DOHH2 (cell line): Measurements from ENCODE around the gene C20orf173.

Experiments
- H3F3A ChIP-seq: fragments of 200-600 bp; sonication (generic), shearing (Covaris generic); 2 replicates; pipeline ENCODE4 v1.6.0; 2016; ENCODE audit warnings: antibody characterized with exemption, mild to moderate bottlenecking; ENCODE audit not compliant: control insufficient read depth, insufficient read depth
- H3K27ac ChIP-seq: fragments of 200-600 bp; sonication (generic); 2 replicates; pipeline ENCODE4 v1.5.1; 2014; ENCODE audit warnings: low read depth, mild to moderate bottlenecking, low read length, moderate library complexity
- H3K27me3 ChIP-seq: fragments of 200-600 bp; sonication (generic); 2 replicates; pipeline ENCODE4 v1.6.1; 2014; ENCODE audit warnings: mild to moderate bottlenecking, low read length, mixed read lengths; ENCODE audit not compliant: control insufficient read depth
- H3K36me3 ChIP-seq: fragments of 200-600 bp; sonication (generic); 2 replicates; pipeline ENCODE4 v1.6.1; 2014; ENCODE audit warnings: mild to moderate bottlenecking, low read length, moderate library complexity, mixed read lengths; ENCODE audit not compliant: control insufficient read depth
- H3K4me1 ChIP-seq: fragments of 200-600 bp; sonication (generic); 2 replicates; pipeline ENCODE4 v1.6.1; 2014; ENCODE audit warnings: mild to moderate bottlenecking, low read length, mixed read lengths; ENCODE audit not compliant: control insufficient read depth
- H3K4me2 ChIP-seq: fragments of 200-600 bp; sonication (generic); 2 replicates; pipeline ENCODE4 v1.6.0; 2014; ENCODE audit warnings: mild to moderate bottlenecking, low read length, moderate library complexity
- H3K4me3 ChIP-seq: fragments of 200-600 bp; sonication (generic); 2 replicates; pipeline ENCODE4 v1.5.1; 2014; ENCODE audit warnings: mild to moderate bottlenecking, low read length, mixed read lengths
- H3K79me2 ChIP-seq: fragments of 200-600 bp; sonication (generic); 2 replicates; pipeline ENCODE4 v1.6.1; 2014; ENCODE audit warnings: mild to moderate bottlenecking, low read length, mixed read lengths; ENCODE audit not compliant: control insufficient read depth
- H3K9me2 ChIP-seq: fragments of 200-600 bp; sonication (generic); replicated peaks from 2 replicates; pipeline ENCODE4 v1.6.1; 2014; ENCODE audit warnings: mild to moderate bottlenecking, low read length, mixed read lengths; ENCODE audit not compliant: control insufficient read depth
- H3K9me3 ChIP-seq: fragments of 200-600 bp; sonication (generic); 2 replicates; pipeline ENCODE4 v1.6.1; 2014; ENCODE audit warnings: antibody characterized with exemption, low read length, mixed read lengths; ENCODE audit not compliant: control insufficient read depth, insufficient read depth
- H4K20me1 ChIP-seq: fragments of 200-600 bp; sonication (generic); 2 replicates; pipeline ENCODE4 v1.6.0; 2014; ENCODE audit warnings: low read depth, mild to moderate bottlenecking, antibody characterized with exemption, low read length, moderate library complexity; ENCODE audit not compliant: control insufficient read depth, insufficient read depth
- CTCF ChIP-seq: fragments of 200-600 bp; sonication (generic); IDR thresholded peaks from one replicate; pipeline ENCODE4 v1.5.1; 2014; ENCODE audit warnings: antibody characterized with exemption, mild to moderate bottlenecking, low read depth, low read length; ENCODE audit not compliant: poor library complexity, severe bottlenecking
- EZH2phosphoT487 ChIP-seq: fragments of 200-600 bp; sonication (generic); IDR thresholded peaks from 2 replicates; pipeline ENCODE4 v1.6.1; 2017; ENCODE audit warnings: borderline replicate concordance, mild to moderate bottlenecking, antibody characterized with exemption, low read length, moderate library complexity, mixed read lengths

C20orf173 gene

DNA sequence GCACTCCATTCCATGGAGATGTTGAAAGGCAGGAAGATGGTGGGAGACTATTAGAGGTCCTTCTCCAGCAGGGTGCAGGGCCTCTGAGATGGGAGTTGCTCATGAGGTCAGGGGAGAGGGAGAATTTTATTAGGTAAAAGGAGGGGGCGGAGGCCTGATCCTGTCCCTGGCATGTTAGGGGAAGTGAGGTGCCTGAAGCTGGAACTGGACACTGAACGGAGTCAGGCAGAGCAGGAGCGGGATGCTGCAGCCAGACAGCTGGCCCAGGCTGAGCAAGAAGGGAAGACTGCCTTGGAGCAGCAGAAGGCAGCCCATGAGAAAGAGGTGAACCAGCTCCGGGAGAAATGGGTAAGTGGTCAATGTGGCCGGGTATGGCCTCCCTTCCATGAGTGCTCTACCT is 49.7 kb downstream of the C20orf173 start:
- H3K4me3 ChIP-seq: no peak overlapping the region
- no peaks in the 10 kb centered on the region for H3K79me2 ChIP-seq
- no peak overlapping the region for H3K27ac ChIP-seq
- H3F3A ChIP-seq: peaks cover 8% of the 10 kb centered on the region; the same call in 1 of the 2 replicates
- no peaks in the 10 kb centered on the region for H3K27me3 ChIP-seq
- no peaks in the 10 kb centered on the region for H3K9me2 ChIP-seq
- no peak overlapping the region for H3K4me2 ChIP-seq
- H4K20me1 ChIP-seq: no peaks in the 10 kb centered on the region
- H3K4me1 ChIP-seq: 0 out of 2 replicates have a peak, but pooled peaks cover 5% of the 10 kb centered on the region
- H3K9me3 ChIP-seq: no peaks in the 10 kb centered on the region
- H3K36me3 ChIP-seq: peaks cover 60% of the 10 kb centered on the region
- TF ChIP-seq CTCF (no peak), EZH2phosphoT487 (no peak)

DNA sequence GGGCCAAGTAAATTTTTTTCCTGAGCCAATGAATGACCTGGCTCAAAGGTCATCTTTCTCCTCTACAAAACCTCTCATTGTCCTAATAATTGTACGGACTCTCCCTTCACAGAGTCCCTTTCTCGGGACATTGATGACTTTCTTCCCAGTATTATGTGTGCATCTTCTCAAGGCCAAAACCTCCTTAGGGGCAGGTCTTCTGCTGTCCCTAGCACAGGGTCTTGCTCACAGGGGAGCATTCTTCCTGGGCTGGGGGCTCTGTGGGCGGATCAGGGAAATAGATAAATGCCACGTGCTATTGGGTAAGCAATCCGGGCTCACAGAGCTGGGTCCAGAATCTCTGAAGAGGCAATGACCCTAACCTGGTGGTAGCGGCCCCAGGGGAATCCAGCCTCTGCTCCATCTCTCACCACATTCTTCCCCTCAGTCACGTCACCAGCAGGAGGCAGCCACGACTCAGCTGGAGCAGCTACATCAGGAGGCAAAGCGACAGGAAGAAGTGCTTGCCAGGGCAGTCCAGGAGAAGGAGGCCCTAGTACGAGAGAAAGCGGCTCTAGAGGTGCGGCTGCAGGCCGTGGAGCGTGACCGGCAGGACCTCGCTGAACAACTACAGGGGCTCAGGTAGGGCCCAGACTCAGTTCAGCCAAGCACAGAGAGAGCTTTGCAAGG is 50.5 kb downstream of the C20orf173 start:
- H3K79me2 ChIP-seq: no peaks in the 10 kb centered on the region
- no peak overlapping the region for H3K4me3 ChIP-seq
- H4K20me1 ChIP-seq: no peaks in the 10 kb centered on the region
- H3K4me1 ChIP-seq: 0 out of 2 replicates have a peak, but pooled peaks cover 5% of the 10 kb centered on the region
- peaks cover 8% of the 10 kb centered on the region; the same call in 1 of the 2 replicates for H3F3A ChIP-seq
- H3K36me3 ChIP-seq: peaks cover 61% of the 10 kb centered on the region
- no peaks in the 10 kb centered on the region for H3K27me3 ChIP-seq
- H3K4me2 ChIP-seq: no peak overlapping the region
- no peaks in the 10 kb centered on the region for H3K9me3 ChIP-seq
- H3K27ac ChIP-seq: no peak overlapping the region
- TF ChIP-seq EZH2phosphoT487 (no peak), CTCF (peak; percentile 58)
- H3K9me2 ChIP-seq: no peaks in the 10 kb centered on the region
